SK-N-MC (cell line): Measurements from ENCODE around the gene SEMA3C.

Source experiments
- EZH2 ChIP-seq: fragments of 200-600 bp; sonication (generic); IDR thresholded peaks from one replicate; pipeline ENCODE4 v1.6.1; 2017; ENCODE audit warnings: antibody characterized with exemption
- POLR2AphosphoS5 ChIP-seq: IDR thresholded peaks from 2 replicates; pipeline ENCODE4 v1.6.1; 2012; ENCODE audit warnings: mild to moderate bottlenecking, low read depth, low read length, borderline replicate concordance

GRCh38 chr7:80763289-80763688 is 155.6 kb downstream of the SEMA3C start:
- TF ChIP-seq EZH2 (no peak), POLR2AphosphoS5 (no peak)
